Astrocyte (in vitro differentiated cells and primary cell): Measurements from ENCODE around the gene PRSS33. TPM values are rescaled to one million over a fixed set of nuclear protein-coding genes. Genes with fewer than 3 reads are reported as not detected.

ENCODE experiments used
- DNase-seq: peaks from one replicate; pipeline ENCODE4 v3.0.0-alpha.2; 2010; ENCODE audit warnings: low read depth
- FAIRE-seq: peaks from 2 replicates; lab custom pipeline; 2011; peaks lifted over from hg19 to GRCh38; lab: Jason Lieb, UNC
- H2AFZ ChIP-seq: 2 replicates; pipeline ENCODE4 v1.6.0; 2012; ENCODE audit warnings: low read depth, low read length, inconsistent platforms
- H3K27ac ChIP-seq: 2 replicates; pipeline ENCODE4 v1.5.1; 2011; ENCODE audit warnings: low read depth, low read length, inconsistent platforms
- H3K27me3 ChIP-seq: 2 replicates; pipeline ENCODE4 v1.6.0; 2011; ENCODE audit warnings: low read length, inconsistent platforms; ENCODE audit not compliant: insufficient read depth
- H3K36me3 ChIP-seq: 2 replicates; pipeline ENCODE4 v1.5.1; 2011; ENCODE audit warnings: low read length, inconsistent platforms; ENCODE audit not compliant: insufficient read depth
- H3K4me1 ChIP-seq: 2 replicates; pipeline ENCODE4 v1.5.1; 2011; ENCODE audit warnings: low read length, inconsistent platforms; ENCODE audit not compliant: insufficient read depth
- H3K4me2 ChIP-seq: 2 replicates; pipeline ENCODE4 v1.6.0; 2012; ENCODE audit warnings: low read length, inconsistent platforms
- H3K4me3 ChIP-seq: 2 replicates; pipeline ENCODE4 v1.5.1; 2011; ENCODE audit warnings: low read depth, mild to moderate bottlenecking, low read length, inconsistent platforms; ENCODE audit not compliant: insufficient read depth
- H3K79me2 ChIP-seq: 2 replicates; pipeline ENCODE4 v1.6.0; 2012; ENCODE audit warnings: mild to moderate bottlenecking, low read length, inconsistent platforms; ENCODE audit not compliant: insufficient read depth
- H3K9ac ChIP-seq: 2 replicates; pipeline ENCODE4 v1.6.0; 2012; ENCODE audit warnings: mild to moderate bottlenecking, low read length, inconsistent platforms
- H3K9me3 ChIP-seq: 2 replicates; pipeline ENCODE4 v1.5.1; 2012; ENCODE audit warnings: low read depth, mild to moderate bottlenecking, low read length, inconsistent platforms; ENCODE audit not compliant: insufficient read depth
- H4K20me1 ChIP-seq: 2 replicates; pipeline ENCODE4 v1.6.0; 2012; ENCODE audit warnings: low read length, inconsistent platforms; ENCODE audit not compliant: insufficient read depth
- H3K27ac Mint-ChIP-seq: one replicate; pipeline ENCODE4 v1.8.0; 2021; ENCODE audit warnings: mild to moderate bottlenecking, mixed read lengths; ENCODE audit not compliant: unreplicated experiment
- H3K27me3 Mint-ChIP-seq: one replicate; pipeline ENCODE4 v1.8.0; 2021; ENCODE audit warnings: low read depth, mixed read lengths; ENCODE audit not compliant: unreplicated experiment
- H3K36me3 Mint-ChIP-seq: one replicate; pipeline ENCODE4 v1.8.0; 2021; ENCODE audit warnings: low read depth, mixed read lengths; ENCODE audit not compliant: unreplicated experiment
- H3K4me1 Mint-ChIP-seq: one replicate; pipeline ENCODE4 v1.8.0; 2021; ENCODE audit warnings: low read depth, mixed read lengths; ENCODE audit not compliant: unreplicated experiment
- H3K4me3 Mint-ChIP-seq: one replicate; pipeline ENCODE4 v1.8.0; 2021; ENCODE audit warnings: mild to moderate bottlenecking, moderate library complexity, mixed read lengths; ENCODE audit not compliant: unreplicated experiment
- H3K9me3 Mint-ChIP-seq: one replicate; pipeline ENCODE4 v1.8.0; 2021; ENCODE audit warnings: mild to moderate bottlenecking, mixed read lengths; ENCODE audit not compliant: unreplicated experiment
- CTCF ChIP-seq: IDR thresholded peaks from 2 replicates; pipeline ENCODE4 v1.5.1; 2011; ENCODE audit warnings: low read depth, mild to moderate bottlenecking, inconsistent platforms, low read length, moderate library complexity; ENCODE audit not compliant: insufficient read depth
- EZH2 ChIP-seq: IDR thresholded peaks from 2 replicates; pipeline ENCODE4 v1.6.1; 2012; ENCODE audit warnings: mild to moderate bottlenecking, low read length, inconsistent platforms; ENCODE audit not compliant: insufficient read depth
- total RNA-seq: library from RNA; stranded (reverse); gene quantifications from 2 replicates; pipeline ENCODE4 v1.2.1, GENCODE V29; 2021

PRSS33 gene
- total RNA-seq, 1 donor from 2014 or later: not detected

GRCh38 chr16:2811703-2812471 is 24.5 kb upstream of the PRSS33 start:
- Histone ChIP-seq H3K9me3 (no peaks in the 10 kb centered on the region), H3K36me3 (no peaks in the 10 kb centered on the region), H3K9ac (no peak overlapping the region), H3K4me3 (no peak overlapping the region), H3K4me2 (no peak overlapping the region), H3K27ac (no peak overlapping the region), H3K4me1 (no peaks in the 10 kb centered on the region), H3K79me2 (no peaks in the 10 kb centered on the region), H2AFZ (no peak overlapping the region), H4K20me1 (no peaks in the 10 kb centered on the region), H3K27me3 (peaks cover 24% of the 10 kb centered on the region)
- no peak for TF ChIP-seq CTCF
- H3K27ac Mint-ChIP-seq: no peak overlapping the region
- FAIRE-seq: no peak
- H3K9me3 Mint-ChIP-seq: peaks cover 15% of the 10 kb centered on the region
- H3K4me3 Mint-ChIP-seq: no peak overlapping the region
- H3K4me1 Mint-ChIP-seq: peaks cover 1% of the 10 kb centered on the region
- H3K36me3 Mint-ChIP-seq: peaks cover 5% of the 10 kb centered on the region
- DNase-seq: no peak
- H3K27me3 Mint-ChIP-seq: peaks cover 38% of the 10 kb centered on the region

- H3K27ac Mint-ChIP-seq: no peak overlapping the region
- peaks cover 46% of the 10 kb centered on the region for H3K27me3 Mint-ChIP-seq
- H3K9me3 ChIP-seq: no peaks in the 10 kb centered on the region
- TF ChIP-seq EZH2 (no peak), CTCF (no peak)
- H3K36me3 ChIP-seq: no peaks in the 10 kb centered on the region
- no peaks in the 10 kb centered on the region for H3K4me1 ChIP-seq
- H2AFZ ChIP-seq: no peak overlapping the region
- no peak overlapping the region for H3K4me3 ChIP-seq
- no peak overlapping the region for H3K27ac ChIP-seq
- peaks cover 5% of the 10 kb centered on the region for H3K36me3 Mint-ChIP-seq
- H3K9me3 Mint-ChIP-seq: peaks cover 15% of the 10 kb centered on the region
- FAIRE-seq (no peak), DNase-seq (no peak)
- H4K20me1 ChIP-seq: no peaks in the 10 kb centered on the region
- H3K4me1 Mint-ChIP-seq: peaks cover 1% of the 10 kb centered on the region
- H3K4me2 ChIP-seq: no peak overlapping the region
- H3K27me3 ChIP-seq: peaks cover 27% of the 10 kb centered on the region
- no peak overlapping the region for H3K9ac ChIP-seq
- no peaks in the 10 kb centered on the region for H3K79me2 ChIP-seq
- H3K4me3 Mint-ChIP-seq: no peak overlapping the region
Observed at GRCh38 chr16:2810651-2811050, 23.3 kb upstream of the PRSS33 start.

- Mint-ChIP-seq H3K9me3 (peaks cover 21% of the 10 kb centered on the region), H3K4me1 (peaks cover 1% of the 10 kb centered on the region), H3K27me3 (peaks cover 52% of the 10 kb centered on the region), H3K4me3 (no peak overlapping the region), H3K36me3 (peaks cover 6% of the 10 kb centered on the region), H3K27ac (no peak overlapping the region)
- Histone ChIP-seq H3K9ac (no peak overlapping the region), H3K4me2 (no peak overlapping the region), H3K27ac (no peak overlapping the region), H3K4me3 (no peak overlapping the region), H3K9me3 (peaks cover 10% of the 10 kb centered on the region), H2AFZ (no peak overlapping the region), H3K4me1 (no peaks in the 10 kb centered on the region), H4K20me1 (no peaks in the 10 kb centered on the region), H3K27me3 (peaks cover 24% of the 10 kb centered on the region), H3K79me2 (no peaks in the 10 kb centered on the region), H3K36me3 (no peaks in the 10 kb centered on the region)
- no peak for DNase-seq
- TF ChIP-seq CTCF: no peak
- TF ChIP-seq EZH2: no peak
- FAIRE-seq: no peak
Observed at GRCh38 chr16:2809149-2809760, 21.9 kb upstream of the PRSS33 start.
